Heart left ventricle (tissue), 16 donors: Measurements from ENCODE around the gene SIRT6. TPM values are rescaled to one million over a fixed set of nuclear protein-coding genes. Genes with fewer than 3 reads are reported as not detected.
A peak's percentile ranks its signal among the peaks of the same experiment; 100 is the strongest.
"Not testable (repeated sequence)": the region's sequence is repeated elsewhere in the genome, so short reads cannot be mapped to it uniquely, and the experiment has no call there.

ENCODE experiments used
- ATAC-seq, 4 donors: fragments of 200-7000 bp; cut with Tn5 transposase; one replicate each; pipeline ENCODE4 v1.9.1; 2020 to 2022; ENCODE audit warnings: moderate library complexity in 4 of 4, mild to moderate bottlenecking in 3 of 4, moderate number of reproducible peaks in 1 of 4
- DNase-seq, 5 donors: peaks; one replicate each; pipeline ENCODE4 v3.0.0-alpha.2; 2020
- H3K27ac ChIP-seq, 12 donors: fragments of 200-600 bp; sonication (generic) in 4 of 12; one replicate each; pipeline versions ENCODE4 v1.5.0 to v1.8.0; 2016 to 2022; ENCODE audit warnings: mild to moderate bottlenecking in 2 of 12
- H3K27me3 ChIP-seq, 9 donors: fragments of 200-600 bp; sonication (generic) in 2 of 9; one replicate each; pipeline versions ENCODE4 v1.5.1 to v1.8.0; 2016 to 2022; ENCODE audit warnings: mild to moderate bottlenecking in 3 of 9
- H3K36me3 ChIP-seq, 9 donors: fragments of 200-600 bp; sonication (generic) in 2 of 9; one replicate each; pipeline versions ENCODE4 v1.5.0 to v1.8.0; 2018 to 2022; ENCODE audit warnings: mild to moderate bottlenecking in 2 of 9
- H3K4me1 ChIP-seq, 12 donors: fragments of 200-600 bp; sonication (generic) in 4 of 12; one replicate each; pipeline versions ENCODE4 v1.5.0 to v1.8.0; 2016 to 2022; ENCODE audit warnings: mild to moderate bottlenecking in 3 of 12
- H3K4me3 ChIP-seq, 12 donors: fragments of 200-600 bp; sonication (generic) in 4 of 12; one replicate each; pipeline versions ENCODE4 v1.5.0 to v1.8.0; 2017 to 2022; ENCODE audit warnings: mild to moderate bottlenecking in 9 of 12, moderate library complexity in 4 of 12
- H3K9me3 ChIP-seq, 12 donors: fragments of 200-600 bp; sonication (generic) in 4 of 12; one replicate each; pipeline versions ENCODE4 v1.5.0 to v1.8.0; 2016 to 2022; ENCODE audit warnings: mild to moderate bottlenecking in 1 of 12
- CTCF ChIP-seq, 12 donors: fragments of 200-600 bp; sonication (generic) in 4 of 12; IDR thresholded peaks; one replicate each; pipeline versions ENCODE4 v1.5.0 to v1.8.0; 2018 to 2022; ENCODE audit warnings: antibody characterized with exemption in 12 of 12, mild to moderate bottlenecking in 5 of 12
- POLR2A ChIP-seq, 2 donors: fragments of 450-650 bp; IDR thresholded peaks; one replicate each; pipeline ENCODE4 v1.6.1; 2017; ENCODE audit warnings: antibody characterized with exemption in 2 of 2, mild to moderate bottlenecking in 2 of 2, moderate library complexity in 2 of 2
- WGBS, 4 donors: extraction: QIAGEN DNeasy Blood & Tissue Kit in 2 of 4; methylation state at CpG; one replicate each; pipeline versions ENCODE4 v1.1.5 to v1.1.7; 2013 to 2018; 5-methylcytosine and 5-hydroxymethylcytosine counted together
- intact Hi-C, 10 donors: fragments of 100-400 bp; cut with DNase I; formaldehyde crosslinking; loops; one replicate each; pipeline versions ENCODE4 v1.11.1 to v1.14.2; 2022
- polyA plus RNA-seq, 2 donors: library from polyadenylated mRNA; stranded (reverse); fragments of 200-250 nt; gene quantifications; one replicate each; pipeline ENCODE4 v1.2.3, GENCODE V29; 2013
- total RNA-seq, 9 donors: library from RNA; depleted of rRNA in 2 of 9; stranded (reverse); fragments of >200 nt in 2 of 9; fragmentation: NEBNext Ultra II Directional in 3 of 9; extraction: Animal tissue kit (Norgen Biotek cat#: 25700) in 3 of 9; gene quantifications; one replicate each; pipeline versions ENCODE4 v1.1.0 to v1.2.4, GENCODE V29; 2016 to 2023
- donor health status: ischemic (EF 13 %, LVEDD 7.1; RV severe dilation, severe dysfunction).
- donor health status: healthy with polysubstance abuse.
- donor health status: DM: no; HTN: yes; CAD: no.
- donor health status: DM: no; HTN: no; CAD: no.
- donor health status: ischemic (EF 25% LVEDD 6.9; RV normal size, moderate dysfunction).
- donor health status: ischemic (EF 25% LVEDD 5.7; RV mildly dilated, moderate dysfunction).
- donor health status: healthy.
- donor health status: DM: yes; HTN: yes; CAD: no.
- donor health status: ischemic (EF 35%, LVEDD 5.7; RV mildly dilated, moderate dysfunction).
- donor health status: nonischemic (EF 11% LVEDD 7.7; RV severe dilation, severe dysfunction).
- donor health status: DM: yes; HTN: yes; CAD: no.
- donor health status: PGD.
- donor health status: ischemic (EF 29% LVEDD 5.4; RV normal size, mild dysfunction).
- donor health status: nonischemic (EF 23%, LVEDD 6.1; RV moderate dilation, normal function).

Gene SIRT6
- total and polyA plus RNA-seq, 11 donors = 10.2 to 29.0 (median 13.1) TPM

GRCh38 chr19:4172861-4173473 is 9.4 kb downstream of the SIRT6 start:
- H3K4me3 ChIP-seq = no peak overlapping the region
- peaks cover 0 to 22% (median 6%) of the 10 kb centered on the region in 9 donors for H3K27me3 ChIP-seq
- peak; percentile 46 to 81 (median 59) for DNase-seq
- WGBS, 4 donors = 5 to 20% (median 9%) methylated on average over 5 to 45 of the region's 45 CpGs
- peak; percentile 66 to 83 (median 77) for ATAC-seq
- H3K36me3 ChIP-seq = peaks cover 0 to 35% (median 14%) of the 10 kb centered on the region in 9 donors
- H3K4me1 ChIP-seq = peaks cover 0 to 6% (median 1%) of the 10 kb centered on the region in 12 donors
- TF ChIP-seq CTCF (IDR thresholded peaks at IDR 0.05) (no peak), POLR2A (IDR thresholded peaks at IDR 0.05) (no peak)
- H3K27ac ChIP-seq = no peak overlapping the region
- no peaks in the 10 kb centered on the region for H3K9me3 ChIP-seq
- intact Hi-C loops = no loop called here

- DNase-seq (no peak), ATAC-seq (no peak)
- no peak overlapping the region for H3K4me3 ChIP-seq
- TF ChIP-seq CTCF (IDR thresholded peaks at IDR 0.05) (no peak), POLR2A (IDR thresholded peaks at IDR 0.05) (no peak)
- peaks cover 0 to 6% (median 1%) of the 10 kb centered on the region in 12 donors for H3K4me1 ChIP-seq
- H3K27me3 ChIP-seq = peaks cover 0 to 34% (median 6%) of the 10 kb centered on the region in 9 donors
- intact Hi-C loops = no loop called here
- H3K9me3 ChIP-seq = no peaks in the 10 kb centered on the region
- H3K36me3 ChIP-seq = peaks cover 0 to 24% (median 9%) of the 10 kb centered on the region in 9 donors
- no peak overlapping the region for H3K27ac ChIP-seq
- 53 to 62% (median 56%) methylated on average over 10 to 22 of the region's 22 CpGs for WGBS, 4 donors
Measured at GRCh38 chr19:4171676-4172075, 10.7 kb downstream of the SIRT6 start.

GRCh38 chr19:4164262-4164661 is 18.1 kb downstream of the SIRT6 start:
- intact Hi-C loops = no loop called here
- Histone ChIP-seq H3K27ac (no peak overlapping the region), H3K9me3 (no peaks in the 10 kb centered on the region), H3K27me3 (peaks cover 0 to 47% (median 3%) of the 10 kb centered on the region in 9 donors), H3K36me3 (no peaks in the 10 kb centered on the region), H3K4me3 (no peak overlapping the region), H3K4me1 (no peaks in the 10 kb centered on the region)
- DNase-seq (no peak), ATAC-seq (no peak)
- no peak for TF ChIP-seq POLR2A (IDR thresholded peaks at IDR 0.05)
- no peak for TF ChIP-seq CTCF (IDR thresholded peaks at IDR 0.05)
- WGBS, 4 donors = 50 to 57% (median 56%) methylated on average over 11 of the region's 11 CpGs

GRCh38 chr19:4161415-4162077 is 20.8 kb downstream of the SIRT6 start:
- DNase-seq = no peak
- no peak overlapping the region for H3K27ac ChIP-seq
- H3K4me3 ChIP-seq = no peak overlapping the region
- no peak for ATAC-seq
- H3K27me3 ChIP-seq = peaks cover 0 to 43% (median 0%) of the 10 kb centered on the region in 9 donors
- intact Hi-C loops = no loop called here
- no peaks in the 10 kb centered on the region for H3K4me1 ChIP-seq
- no peaks in the 10 kb centered on the region for H3K36me3 ChIP-seq
- no peaks in the 10 kb centered on the region for H3K9me3 ChIP-seq
- TF ChIP-seq CTCF (IDR thresholded peaks at IDR 0.05) = no peak
- no peak for TF ChIP-seq POLR2A (IDR thresholded peaks at IDR 0.05)
- 81 to 84% (median 81%) methylated on average over 7 of the region's 7 CpGs for WGBS, 4 donors

GRCh38 chr19:4157971-4158370 is 24.4 kb downstream of the SIRT6 start:
- H3K9me3 ChIP-seq, intact Hi-C loops, H3K36me3 ChIP-seq, H3K4me1 ChIP-seq, DNase-seq, H3K4me3 ChIP-seq, ATAC-seq, H3K27ac ChIP-seq: not testable (repeated sequence)
- 78 to 87% (median 81%) methylated on average over 8 of the region's 8 CpGs for WGBS, 4 donors
- H3K27me3 ChIP-seq = peaks cover 0 to 35% (median 6%) of the 10 kb centered on the region in 9 donors
